Loucy (cell line): ENCODE data around the gene NSUN2.

Source experiments
- H2AFZ ChIP-seq: fragments of 200-600 bp; sonication (generic); 2 replicates; pipeline ENCODE4 v1.6.0; 2016; ENCODE audit warnings: antibody characterized with exemption, mild to moderate bottlenecking, low read length, moderate library complexity
- H3F3A ChIP-seq: fragments of 200-600 bp; 2 replicates; pipeline ENCODE4 v1.6.0; 2016; ENCODE audit warnings: antibody characterized with exemption, low read depth, mild to moderate bottlenecking
- H3K27me3 ChIP-seq: fragments of 200-600 bp; sonication (generic); 2 replicates; pipeline ENCODE4 v1.6.1; 2014; ENCODE audit warnings: low read length, mild to moderate bottlenecking; ENCODE audit not compliant: insufficient read depth, poor library complexity, severe bottlenecking
- H3K36me3 ChIP-seq: fragments of 200-600 bp; sonication (generic); 2 replicates; pipeline ENCODE4 v1.6.1; 2016; ENCODE audit warnings: low read length; ENCODE audit not compliant: insufficient read depth
- H3K4me1 ChIP-seq: fragments of 200-600 bp; sonication (generic); 2 replicates; pipeline ENCODE4 v1.5.1; 2014; ENCODE audit warnings: low read length, mild to moderate bottlenecking; ENCODE audit not compliant: insufficient read depth, poor library complexity, severe bottlenecking
- H3K4me2 ChIP-seq: fragments of 200-600 bp; sonication (generic); 2 replicates; pipeline ENCODE4 v1.6.0; 2014; ENCODE audit warnings: antibody characterized with exemption, low read length, low read depth, mild to moderate bottlenecking; ENCODE audit not compliant: poor library complexity, severe bottlenecking
- H3K4me3 ChIP-seq: fragments of 200-600 bp; sonication (generic); 2 replicates; pipeline ENCODE4 v1.5.1; 2014; ENCODE audit warnings: low read length, mild to moderate bottlenecking, mixed read lengths; ENCODE audit not compliant: poor library complexity, severe bottlenecking
- H3K79me2 ChIP-seq: fragments of 200-600 bp; sonication (generic); 2 replicates; pipeline ENCODE4 v1.6.1; 2014; ENCODE audit warnings: low read length; ENCODE audit not compliant: insufficient read depth
- H3K9ac ChIP-seq: fragments of 200-600 bp; sonication (generic); 2 replicates; pipeline ENCODE4 v1.6.0; 2014; ENCODE audit warnings: mild to moderate bottlenecking, low read depth, low read length, moderate library complexity; ENCODE audit not compliant: poor library complexity, severe bottlenecking
- H3K9me2 ChIP-seq: fragments of 200-600 bp; sonication (generic); replicated peaks from 2 replicates; pipeline ENCODE4 v1.6.1; 2016; ENCODE audit warnings: low read depth, low read length, mixed read lengths
- H3K9me3 ChIP-seq: fragments of 200-600 bp; sonication (generic); 2 replicates; pipeline ENCODE4 v1.6.1; 2014; ENCODE audit warnings: mild to moderate bottlenecking, antibody characterized with exemption, low read length, low read depth; ENCODE audit not compliant: insufficient read depth
- H4K20me1 ChIP-seq: fragments of 200-600 bp; sonication (generic); 2 replicates; pipeline ENCODE4 v1.6.0; 2014; ENCODE audit warnings: antibody characterized with exemption, low read length, mild to moderate bottlenecking; ENCODE audit not compliant: insufficient read depth, poor library complexity, severe bottlenecking
- CTCF ChIP-seq: fragments of 200-600 bp; sonication (generic); conservative IDR thresholded peaks from 2 replicates; pipeline ENCODE4 v1.5.1; 2014; ENCODE audit warnings: mild to moderate bottlenecking, antibody characterized with exemption, low read length
- EZH2phosphoT487 ChIP-seq: fragments of 200-600 bp; IDR thresholded peaks from 2 replicates; pipeline ENCODE4 v1.6.1; 2018; ENCODE audit warnings: antibody characterized with exemption, mild to moderate bottlenecking, moderate library complexity, borderline replicate concordance

Gene NSUN2

DNA sequence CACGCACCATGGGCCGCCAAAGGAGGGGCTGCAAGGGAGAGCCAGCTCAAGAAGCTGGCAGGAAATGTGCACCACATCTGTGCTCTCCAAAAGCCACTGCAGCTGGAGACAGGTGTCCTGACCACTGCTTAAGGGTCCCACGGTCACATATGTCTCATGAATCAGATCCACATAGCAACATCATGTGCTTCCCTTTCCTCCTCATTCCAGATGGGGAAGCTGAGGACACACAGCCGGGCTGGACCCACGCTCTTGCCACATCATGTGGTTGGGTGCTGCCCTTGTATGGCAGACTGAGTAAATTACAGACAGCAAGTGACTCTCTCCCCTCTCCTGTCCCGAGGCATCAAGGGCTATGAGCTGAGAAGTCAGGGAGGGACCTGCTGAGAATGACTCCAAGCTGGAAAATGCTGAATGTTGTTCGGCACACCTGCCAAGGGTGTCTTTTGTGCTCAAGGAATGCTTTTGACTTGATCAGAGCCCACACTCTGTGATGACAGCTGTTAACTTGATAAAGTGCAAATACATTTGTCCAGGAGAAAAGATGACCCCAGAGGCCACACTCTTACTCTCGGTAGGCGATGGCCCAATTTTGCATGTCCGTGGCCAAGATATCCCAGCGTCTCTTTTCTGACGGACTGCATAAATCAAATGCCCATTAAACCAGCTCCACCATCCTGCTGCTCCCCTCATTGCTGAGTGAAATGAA is 58.2 kb downstream of the NSUN2 start:
- H3K4me3 ChIP-seq, result no peak overlapping the region
- H3K79me2 ChIP-seq, result no peaks in the 10 kb centered on the region
- no peak overlapping the region for H3K4me2 ChIP-seq
- TF ChIP-seq EZH2phosphoT487 (no peak), CTCF (no peak)
- no peaks in the 10 kb centered on the region for H3K27me3 ChIP-seq
- no peaks in the 10 kb centered on the region for H3K9me2 ChIP-seq
- H2AFZ ChIP-seq, result no peak overlapping the region
- H3K9me3 ChIP-seq, result peaks cover 3% of the 10 kb centered on the region; the same call in 1 of the 2 replicates
- no peaks in the 10 kb centered on the region for H4K20me1 ChIP-seq
- no peak overlapping the region for H3K9ac ChIP-seq
- H3K36me3 ChIP-seq, result no peaks in the 10 kb centered on the region
- no peaks in the 10 kb centered on the region for H3F3A ChIP-seq
- H3K4me1 ChIP-seq, result no peaks in the 10 kb centered on the region

DNA sequence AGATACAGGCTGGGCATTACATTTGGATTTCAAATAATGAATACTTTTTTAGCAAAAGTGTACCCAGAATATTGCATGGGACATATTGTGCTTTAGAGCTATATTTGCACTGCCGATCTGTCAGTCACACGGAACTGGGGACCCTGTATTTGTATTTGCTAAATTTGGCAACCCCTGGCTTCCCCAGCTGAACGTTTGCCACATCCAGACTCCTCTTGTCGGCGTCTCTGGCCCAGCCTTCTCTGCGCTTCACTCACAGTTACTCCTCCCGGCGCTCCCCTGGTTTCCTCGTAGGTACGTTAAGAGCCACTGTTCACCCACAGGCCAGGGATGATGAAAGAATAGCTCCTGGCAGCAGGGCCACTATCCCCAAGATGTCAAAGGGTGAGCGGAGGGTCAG is 58.7 kb downstream of the NSUN2 start:
- H3K79me2 ChIP-seq, result no peaks in the 10 kb centered on the region
- H3K4me2 ChIP-seq, result no peak overlapping the region
- H4K20me1 ChIP-seq, result no peaks in the 10 kb centered on the region
- TF ChIP-seq EZH2phosphoT487 (no peak), CTCF (no peak)
- H3K36me3 ChIP-seq, result no peaks in the 10 kb centered on the region
- no peak overlapping the region for H2AFZ ChIP-seq
- H3F3A ChIP-seq, result no peaks in the 10 kb centered on the region
- no peak overlapping the region for H3K4me3 ChIP-seq
- no peak overlapping the region for H3K9ac ChIP-seq
- no peaks in the 10 kb centered on the region for H3K4me1 ChIP-seq
- H3K27me3 ChIP-seq, result no peaks in the 10 kb centered on the region
- H3K9me2 ChIP-seq, result no peaks in the 10 kb centered on the region
- peaks cover 3% of the 10 kb centered on the region; the same call in 1 of the 2 replicates for H3K9me3 ChIP-seq

DNA sequence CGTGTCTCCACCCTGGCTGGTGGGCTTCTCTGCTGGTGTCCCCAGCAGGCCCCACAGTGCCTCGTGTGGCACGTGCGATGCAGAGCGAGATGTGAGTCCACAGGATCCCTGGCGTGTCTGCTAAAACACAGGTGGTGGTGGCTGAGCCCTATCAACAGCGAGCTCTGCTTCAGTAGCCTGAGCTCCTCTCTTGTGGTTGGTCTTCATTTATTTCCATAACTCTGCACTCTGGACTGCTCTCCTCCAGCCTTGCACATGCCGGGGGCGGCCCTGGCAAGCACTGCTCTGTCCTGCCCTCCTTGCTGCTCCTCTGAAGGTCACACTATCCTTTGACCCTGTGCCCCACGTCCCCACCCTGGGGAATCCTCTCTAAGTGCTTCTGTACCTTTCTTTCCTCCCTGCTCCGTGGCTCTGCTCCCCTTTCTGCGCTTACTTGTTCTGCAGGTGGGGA is 59.2 kb downstream of the NSUN2 start:
- Histone ChIP-seq H3K36me3 (no peaks in the 10 kb centered on the region), H4K20me1 (no peaks in the 10 kb centered on the region), H3K9me3 (peaks cover 3% of the 10 kb centered on the region; the same call in 1 of the 2 replicates), H3K9ac (no peak overlapping the region), H3K27me3 (no peaks in the 10 kb centered on the region), H3K9me2 (no peaks in the 10 kb centered on the region), H3K4me2 (no peak overlapping the region), H2AFZ (no peak overlapping the region), H3F3A (no peaks in the 10 kb centered on the region), H3K4me3 (no peak overlapping the region), H3K79me2 (no peaks in the 10 kb centered on the region), H3K4me1 (no peaks in the 10 kb centered on the region)
- TF ChIP-seq CTCF (peak; percentile 21; the same call in 1 of the 2 replicates), EZH2phosphoT487 (no peak)
